Psoas muscle (tissue), 8 donors: ENCODE results near the gene NYNRIN. TPM values are rescaled to one million over a fixed set of nuclear protein-coding genes. Genes with fewer than 3 reads are reported as not detected.

Experiments used
- ATAC-seq, 4 donors: fragments of 200-7000 bp; cut with Tn5 transposase; one replicate each; pipeline ENCODE4 v1.9.1; 2020; ENCODE audit warnings: moderate library complexity in 3 of 4, mild to moderate bottlenecking in 2 of 4
- DNase-seq, 2 donors: peaks; one replicate each; pipeline ENCODE4 v3.0.0-alpha.2; 2020
- H3K27ac ChIP-seq: fragments of 200-600 bp; one replicate; pipeline ENCODE4 v1.8.0; 2022
- H3K27me3 ChIP-seq, 3 donors: fragments of 200-600 bp in 1 of 3; one replicate each; pipeline versions ENCODE4 v1.6.1 to v1.8.0; 2013 to 2022; ENCODE audit warnings: low read length in 2 of 3, mild to moderate bottlenecking in 2 of 3, moderate library complexity in 1 of 3; ENCODE audit not compliant: insufficient read depth in 3 of 3
- H3K36me3 ChIP-seq, 2 donors: fragments of 200-600 bp in 1 of 2; one replicate each; pipeline versions ENCODE4 v1.6.1 to v1.8.0; 2013 to 2022; ENCODE audit warnings: low read depth in 1 of 2, mild to moderate bottlenecking in 1 of 2, moderate library complexity in 1 of 2; ENCODE audit not compliant: insufficient read depth in 1 of 2
- H3K4me1 ChIP-seq: fragments of 200-600 bp; one replicate; pipeline ENCODE4 v1.8.0; 2022
- H3K4me3 ChIP-seq: fragments of 200-600 bp; one replicate; pipeline ENCODE4 v1.8.0; 2022; ENCODE audit warnings: mild to moderate bottlenecking
- H3K9me3 ChIP-seq: fragments of 200-600 bp; one replicate; pipeline ENCODE4 v1.8.0; 2022
- CTCF ChIP-seq: fragments of 200-600 bp; IDR thresholded peaks from one replicate; pipeline ENCODE4 v1.8.0; 2022; ENCODE audit warnings: antibody characterized with exemption
- WGBS, 3 donors: extraction: QIAGEN DNeasy Blood & Tissue Kit; methylation state at CpG; one replicate each; pipeline versions ENCODE4 v1.1.6 to v1.1.7; 2013; 5-methylcytosine and 5-hydroxymethylcytosine counted together
- intact Hi-C, 2 donors: fragments of 100-400 bp; cut with DNase I; formaldehyde crosslinking; loops; one replicate each; pipeline versions ENCODE4 v1.11.0 to v1.14.2; 2022
- polyA plus RNA-seq, 3 donors: library from polyadenylated mRNA; stranded (reverse); fragments of 200-250 nt; gene quantifications; one replicate each; pipeline ENCODE4 v1.2.3, GENCODE V29; 2013
- total RNA-seq, 4 donors: library from RNA; stranded (reverse); fragmentation: NEBNext Ultra II Directional in 2 of 4; extraction: Animal tissue kit (Norgen Biotek cat#: 25700) in 2 of 4; gene quantifications; one replicate each; pipeline versions ENCODE4 v1.2.1 to v1.2.4, GENCODE V29; 2021 to 2023
- donor health status: healthy with polysubstance abuse.
- donor health status: DM: no; HTN: no; CAD: no; lungs with moderate emphysema.
- donor health status: Bipolar disorder and iron deficiency.
- donor health status: healthy.
- donor health status: DM: yes; HTN: yes; CAD: no.
- donor health status: DM: no; HTN: no; CAD: no.
- donor health status: DM: no; HTN: no; CAD: no.
- donor health status: DM: yes; HTN: yes; CAD: no.

Gene NYNRIN
- total and polyA plus RNA-seq, 7 donors = 1.1 to 8.0 (median 2.1) TPM

GRCh38 chr14:24366721-24367513, 31.9 kb upstream of the NYNRIN start:
- H3K4me3 ChIP-seq = peak overlapping the region; percentile 64
- peak; percentile 88 to 93 for DNase-seq
- H3K36me3 ChIP-seq = no peaks in the 10 kb centered on the region
- ATAC-seq = peak; percentile 41 to 80 (median 72)
- peak overlapping the region; percentile 76 for H3K27ac ChIP-seq
- intact Hi-C loops = loop anchor here in 1 of 2 donors (1.0 kb wide), 1 partner anchor 63 kb away; no protein-coding TSS in a partner anchor
- peaks cover 0 to 47% (median 12%) of the 10 kb centered on the region in 3 donors for H3K27me3 ChIP-seq
- WGBS, 3 donors = 1 to 3% (median 2%) methylated on average over 38 to 40 of the region's 40 CpGs
- no peaks in the 10 kb centered on the region for H3K9me3 ChIP-seq
- H3K4me1 ChIP-seq = peaks cover 12% of the 10 kb centered on the region
- TF ChIP-seq CTCF = no peak

- intact Hi-C loops = no loop called here
Observed at GRCh38 chr14:24367514-24368211, 31.1 kb upstream of the NYNRIN start, which contains the start of gene NFATC4. NFATC4 (plus strand) TSS chr14:24368184; CDS start chr14:24368341, 157 bp downstream.

GRCh38 chr14:24368212-24368561, 30.6 kb upstream of the NYNRIN start:
- ATAC-seq = no peak
- Histone ChIP-seq H3K27me3 (peaks cover 0 to 47% (median 12%) of the 10 kb centered on the region in 3 donors), H3K36me3 (no peaks in the 10 kb centered on the region), H3K27ac (peak overlapping the region; percentile 55), H3K4me3 (peak overlapping the region; percentile 64), H3K4me1 (peaks cover 12% of the 10 kb centered on the region), H3K9me3 (no peaks in the 10 kb centered on the region)
- intact Hi-C loops = no loop called here
- WGBS, 3 donors = 1% methylated on average over 14 to 15 of the region's 15 CpGs
- DNase-seq = peak in 1 of 2 donors; percentile 57
- TF ChIP-seq CTCF = no peak

More at GRCh38 chr14:24367514-24368211, 31.1 kb upstream of the NYNRIN start, which contains the start of gene NFATC4:
- H3K4me3 ChIP-seq = peak within 1 kb of the TSS; percentile 64
- TF ChIP-seq CTCF = no peak
- ATAC-seq (peak in 3 of 4 donors; percentile 20 to 55 (median 34)), DNase-seq (peak; percentile 67 to 85)
- no peaks in the 10 kb centered on the region for H3K36me3 ChIP-seq
- no peaks in the 10 kb centered on the region for H3K9me3 ChIP-seq
- H3K27me3 ChIP-seq = peaks cover 0 to 47% (median 12%) of the 10 kb centered on the region in 3 donors
- WGBS, 3 donors = 3 to 4% (median 4%) methylated on average over 21 of the region's 21 CpGs
- peak within 1 kb of the TSS; percentile 76 for H3K27ac ChIP-seq
- peaks cover 12% of the 10 kb centered on the region for H3K4me1 ChIP-seq

GRCh38 chr14:24368562-24369252, 30.1 kb upstream of the NYNRIN start:
- H3K27me3 ChIP-seq = peaks cover 0 to 45% (median 12%) of the 10 kb centered on the region in 3 donors
- peaks cover 12% of the 10 kb centered on the region for H3K4me1 ChIP-seq
- intact Hi-C loops = no loop called here
- TF ChIP-seq CTCF = no peak
- no peaks in the 10 kb centered on the region for H3K36me3 ChIP-seq
- H3K27ac ChIP-seq = peak overlapping the region; percentile 55
- peak overlapping the region; percentile 64 for H3K4me3 ChIP-seq
- no peak for ATAC-seq
- 5 to 8% (median 5%) methylated on average over 18 to 52 of the region's 52 CpGs for WGBS, 3 donors
- H3K9me3 ChIP-seq = no peaks in the 10 kb centered on the region
- DNase-seq = peak; percentile 65 to 70
